H1 (cell line): ENCODE results near the gene ANXA3. TPM values are rescaled to one million over a fixed set of nuclear protein-coding genes. Genes with fewer than 3 reads are reported as not detected.

Experiments
- CTCF ChIA-PET: fragments of 300-600 bp; sonication (Branson Sonifier 250); formaldehyde crosslinking; loops from one replicate; lab custom pipeline; 2021; ENCODE audit not compliant: partially characterized antibody; lab: Charles Lee
- POLR2A ChIA-PET: fragments of 300-600 bp; sonication (Branson Sonifier 250); formaldehyde crosslinking; loops from one replicate; lab custom pipeline; 2021; ENCODE audit warnings: inconsistent platforms; ENCODE audit not compliant: partially characterized antibody; lab: Charles Lee
- DNase-seq, 2 experiments: peaks; one replicate each; pipeline versions ENCODE4 v3.0.0 to v3.0.0-alpha.2; 2010 to 2022; ENCODE audit warnings: low spot score in 2 of 2, low read depth in 1 of 2, mixed read lengths in 1 of 2
- FAIRE-seq: peaks from 2 replicates; lab custom pipeline; 2011; peaks lifted over from hg19 to GRCh38; lab: Jason Lieb, UNC
- H2AFZ ChIP-seq: 2 replicates; pipeline ENCODE4 v1.8.1; 2012; ENCODE audit warnings: low read length, inconsistent platforms
- H2AK5ac ChIP-seq: 2 replicates; pipeline ENCODE4 v1.6.1; 2013; ENCODE audit warnings: low read depth, low read length
- H2BK120ac ChIP-seq: replicated peaks from 2 replicates; pipeline ENCODE3; 2013; ENCODE audit warnings: low read depth, low read length, inconsistent platforms
- H2BK12ac ChIP-seq: 2 replicates; pipeline ENCODE4 v1.6.1; 2013; ENCODE audit warnings: low read depth, low read length
- H2BK15ac ChIP-seq: 2 replicates; pipeline ENCODE4 v1.6.1; 2013; ENCODE audit warnings: low read length
- H2BK20ac ChIP-seq: 2 replicates; pipeline ENCODE4 v1.6.1; 2013; ENCODE audit warnings: low read length
- H2BK5ac ChIP-seq: 2 replicates; pipeline ENCODE4 v1.6.1; 2013; ENCODE audit warnings: low read depth, low read length
- H3K14ac ChIP-seq: 2 replicates; pipeline ENCODE4 v1.6.1; 2013; ENCODE audit warnings: inconsistent platforms; ENCODE audit not compliant: insufficient read length
- H3K18ac ChIP-seq: 2 replicates; pipeline ENCODE4 v1.6.1; 2013; ENCODE audit warnings: low read length; ENCODE audit errors: extremely low read depth
- H3K23ac ChIP-seq: 2 replicates; pipeline ENCODE4 v1.6.1; 2013; ENCODE audit warnings: inconsistent platforms; ENCODE audit not compliant: insufficient read length
- H3K23me2 ChIP-seq: 2 replicates; pipeline ENCODE4 v1.6.1; 2013; ENCODE audit warnings: low read depth, low read length
- H3K27ac ChIP-seq: 2 replicates; pipeline ENCODE4 v1.6.1; 2011; ENCODE audit warnings: low read depth, low read length, inconsistent platforms
- H3K27me3 ChIP-seq, 4 experiments: replicated peaks in 1 of 4; 1 replicate in 1 of 4; 2 replicates in 3 of 4; pipeline versions ENCODE4 v1.6.1 to v1.8.1; 2011 to 2013; ENCODE audit warnings: low read length in 3 of 4, mild to moderate bottlenecking in 3 of 4, inconsistent platforms in 2 of 4, mixed read lengths in 2 of 4, moderate library complexity in 1 of 4; ENCODE audit not compliant: control insufficient read depth in 3 of 4, insufficient read depth in 3 of 4; ENCODE audit errors: extremely low read depth in 1 of 4
- H3K36me3 ChIP-seq, 4 experiments: 2 replicates each; pipeline versions ENCODE4 v1.6.1 to v1.8.1; 2011 to 2013; ENCODE audit warnings: mild to moderate bottlenecking in 4 of 4, low read length in 3 of 4, moderate library complexity in 2 of 4, control low read depth in 1 of 4, inconsistent platforms in 1 of 4; ENCODE audit not compliant: insufficient read depth in 4 of 4, control insufficient read depth in 2 of 4
- H3K4ac ChIP-seq: replicated peaks from 2 replicates; pipeline ENCODE3; 2013; ENCODE audit warnings: low read length, low read depth, mixed read lengths, inconsistent platforms; ENCODE audit not compliant: insufficient read length
- H3K4me1 ChIP-seq, 4 experiments: replicated peaks in 1 of 4; 1 replicate in 1 of 4; 2 replicates in 3 of 4; pipeline versions ENCODE4 v1.6.1 to v1.8.1; 2011 to 2013; ENCODE audit warnings: low read length in 3 of 4, inconsistent platforms in 2 of 4, mixed read lengths in 1 of 4; ENCODE audit not compliant: insufficient read depth in 4 of 4, control insufficient read depth in 3 of 4
- H3K4me2 ChIP-seq, 2 experiments: 2 replicates each; pipeline versions ENCODE4 v1.6.1 to v1.8.1; 2011 to 2013; ENCODE audit warnings: low read depth in 2 of 2, low read length in 2 of 2, control low read depth in 1 of 2, inconsistent platforms in 1 of 2, mild to moderate bottlenecking in 1 of 2; ENCODE audit not compliant: insufficient read depth in 1 of 2
- H3K4me3 ChIP-seq, 4 experiments: fragments of 200-600, 300-600 bp in 1 of 4; sonication (generic), shearing (Covaris generic), sonication (Bioruptor Twin) in 1 of 4; 2 replicates each; pipeline versions ENCODE4 v1.5.1 to v1.8.1; 2011 to 2016; ENCODE audit warnings: low read length in 4 of 4, low read depth in 3 of 4, control low read depth in 2 of 4, inconsistent platforms in 2 of 4, mild to moderate bottlenecking in 2 of 4, mixed read lengths in 1 of 4, moderate library complexity in 1 of 4; ENCODE audit not compliant: insufficient read depth in 2 of 4; ENCODE audit errors: extremely low read depth in 1 of 4
- H3K56ac ChIP-seq: replicated peaks from 2 replicates; pipeline ENCODE3; 2013; ENCODE audit warnings: low read depth, mild to moderate bottlenecking, mixed read lengths, low read length, inconsistent platforms; ENCODE audit not compliant: insufficient read length
- H3K79me1 ChIP-seq: 2 replicates; pipeline ENCODE4 v1.6.1; 2013; ENCODE audit warnings: low read depth, low read length, control low read depth
- H3K79me2 ChIP-seq, 2 experiments: 2 replicates each; pipeline versions ENCODE4 v1.6.1 to v1.8.1; 2012 to 2013; ENCODE audit warnings: low read length in 2 of 2, mild to moderate bottlenecking in 2 of 2, inconsistent platforms in 1 of 2; ENCODE audit not compliant: insufficient read depth in 2 of 2, control insufficient read depth in 1 of 2
- H3K9ac ChIP-seq, 4 experiments: replicated peaks in 1 of 4; 1 replicate in 1 of 4; 2 replicates in 3 of 4; pipeline versions ENCODE4 v1.6.1 to v1.8.1; 2011 to 2013; ENCODE audit warnings: low read depth in 3 of 4, low read length in 3 of 4, control low read depth in 2 of 4, mild to moderate bottlenecking in 2 of 4, moderate library complexity in 2 of 4, inconsistent platforms in 1 of 4; ENCODE audit errors: extremely low read depth in 1 of 4
- H3K9me3 ChIP-seq, 2 experiments: 2 replicates each; pipeline versions ENCODE4 v1.6.1 to v1.8.1; 2012 to 2013; ENCODE audit warnings: mild to moderate bottlenecking in 2 of 2, moderate library complexity in 2 of 2, control low read depth in 1 of 2, inconsistent platforms in 1 of 2, low read depth in 1 of 2, low read length in 1 of 2, mixed read lengths in 1 of 2; ENCODE audit not compliant: insufficient read depth in 2 of 2
- H4K20me1 ChIP-seq, 2 experiments: replicated peaks in 1 of 2; 2 replicates each; pipeline versions ENCODE3 to v1.8.1; 2011 to 2013; ENCODE audit warnings: inconsistent platforms in 2 of 2, low read length in 2 of 2, mild to moderate bottlenecking in 1 of 2; ENCODE audit not compliant: insufficient read depth in 2 of 2, control insufficient read depth in 1 of 2
- H4K5ac ChIP-seq: 2 replicates; pipeline ENCODE4 v1.6.1; 2013; ENCODE audit warnings: low read length, low read depth, mixed read lengths, inconsistent platforms; ENCODE audit not compliant: insufficient read length
- H4K8ac ChIP-seq: 2 replicates; pipeline ENCODE4 v1.8.0; 2013; ENCODE audit warnings: mild to moderate bottlenecking, moderate library complexity, low read length, inconsistent platforms; ENCODE audit not compliant: insufficient read depth; ENCODE audit errors: extremely low read depth
- H4K91ac ChIP-seq: replicated peaks from 2 replicates; pipeline ENCODE3; 2013; ENCODE audit warnings: low read length, mixed read lengths, inconsistent platforms; ENCODE audit not compliant: insufficient read length
- CBX8 ChIP-seq: fragments of 300-800, 300-1000 bp; sonication (generic); IDR thresholded peaks from 2 replicates; pipeline ENCODE4 v1.7.1; 2016; ENCODE audit warnings: low read depth, low read length, borderline replicate concordance
- CEBPB ChIP-seq: IDR thresholded peaks from 2 replicates; pipeline ENCODE4 v1.6.1; 2012; ENCODE audit warnings: low read depth, low read length
- FOSL1 ChIP-seq: IDR thresholded peaks from 2 replicates; pipeline ENCODE4 v1.6.1; 2011; ENCODE audit warnings: mild to moderate bottlenecking, low read depth, low read length, moderate library complexity; ENCODE audit not compliant: insufficient read depth
- JUN ChIP-seq: IDR thresholded peaks from 2 replicates; pipeline ENCODE4 v1.6.1; 2011; ENCODE audit warnings: low read depth, mild to moderate bottlenecking, improper control_type of control experiment, low read length
- SP2 ChIP-seq: IDR thresholded peaks from 2 replicates; pipeline ENCODE4 v1.6.1; 2012; ENCODE audit warnings: mild to moderate bottlenecking, low read length, inconsistent platforms
- ZNF274 ChIP-seq: IDR thresholded peaks from 2 replicates; pipeline ENCODE4 v1.7.0; 2012; ENCODE audit warnings: low read length, borderline replicate concordance; ENCODE audit errors: extremely low read depth
- WGBS, 2 experiments: shearing (Covaris generic) in 1 of 2; methylation state at CpG; one replicate each; pipeline versions ENCODE4 v1.1.6 to v1.1.7; 2013 to 2015; ENCODE audit warnings: low lambda C conversion rate in 2 of 2, mixed read lengths in 2 of 2, inconsistent platforms in 1 of 2, low coverage in 1 of 2, missing lambda C conversion rate in 1 of 2; ENCODE audit not compliant: insufficient replicate concordance in 2 of 2, insufficient coverage in 1 of 2, insufficient read length in 1 of 2; ENCODE audit errors: extremely low coverage in 1 of 2, missing lambda C conversion rate in 1 of 2; 5-methylcytosine and 5-hydroxymethylcytosine counted together
- polyA plus RNA-seq, 7 experiments: library from polyadenylated mRNA; depleted of rRNA in 3 of 7; stranded (reverse) in 5 of 7; unstranded in 2 of 7; fragments of >200 nt in 5 of 7; fragments of 200-250 nt in 2 of 7; gene quantifications; 1 replicate in 5 of 7; 2 replicates in 1 of 7; 4 replicates in 1 of 7; pipeline versions ENCODE4 v1.2.1 to v1.2.3, GENCODE V29; 2011 to 2013; ENCODE audit warnings: missing spikeins in 2 of 7, mixed read lengths in 2 of 7
- total RNA-seq: library from RNA; stranded (reverse); fragmentation: NEBNext Ultra II Directional; extraction: Animal tissue kit (Norgen Biotek cat#: 25700); gene quantifications from 2 replicates; pipeline ENCODE4 v1.2.1, GENCODE V29; 2021

Gene ANXA3
- total and polyA plus RNA-seq, 2 of the 8 experiments (the other 6 are each of a cell fraction or from before 2014, with no cell fraction given) = 10.3 to 27.3 TPM

GRCh38 chr4:78654807-78655206, 103.2 kb downstream of the ANXA3 start:
- H3K27me3 ChIP-seq = no peaks in the 10 kb centered on the region
- H2BK5ac ChIP-seq = no peak overlapping the region
- H3K27ac ChIP-seq = no peak overlapping the region
- TF ChIP-seq SP2 (no peak), CBX8 (no peak), CEBPB (no peak), FOSL1 (no peak), JUN (no peak), ZNF274 (no peak)
- TF ChIP-seq, all 59 proteins: peak for 0
- no peak overlapping the region for H2BK15ac ChIP-seq
- H3K79me2 ChIP-seq = no peaks in the 10 kb centered on the region
- H2AFZ ChIP-seq = no peak overlapping the region
- POLR2A ChIA-PET = no interaction called here
- 10% methylated on average over 1 of the region's 1 CpG; no CpG with 5 or more reads in 1 of the 2 experiments for WGBS, 2 experiments
- H4K20me1 ChIP-seq = no peaks in the 10 kb centered on the region
- H3K4me2 ChIP-seq = no peak overlapping the region
- H3K4me1 ChIP-seq = no peaks in the 10 kb centered on the region
- no peak overlapping the region for H3K18ac ChIP-seq
- H3K23ac ChIP-seq = no peak overlapping the region
- H3K4ac ChIP-seq = no peak overlapping the region
- H2BK12ac ChIP-seq = no peak overlapping the region
- no peak overlapping the region for H3K9ac ChIP-seq
- CTCF ChIA-PET = interaction anchor here (1.1 to 1.8 kb wide), 3 partner anchors 10 to 16 kb away, joined by 4 to 8 read pairs (median 4); no protein-coding TSS in a partner anchor
- H3K56ac ChIP-seq = no peak overlapping the region
- no peak overlapping the region for H2AK5ac ChIP-seq
- no peaks in the 10 kb centered on the region for H3K36me3 ChIP-seq
- H4K8ac ChIP-seq = no peak overlapping the region
- no peaks in the 10 kb centered on the region for H3K9me3 ChIP-seq
- no peak overlapping the region for H2BK120ac ChIP-seq
- no peak overlapping the region for H4K91ac ChIP-seq
- FAIRE-seq (no peak), DNase-seq (no peak)
- H3K23me2 ChIP-seq = no peaks in the 10 kb centered on the region
- H3K4me3 ChIP-seq = no peak overlapping the region
- H3K79me1 ChIP-seq = no peaks in the 10 kb centered on the region
- H4K5ac ChIP-seq = no peak overlapping the region
- H2BK20ac ChIP-seq = no peak overlapping the region
- H3K14ac ChIP-seq = no peak overlapping the region
